Lower lobe of right lung (tissue), 2 donors: ENCODE measurements around the gene AHSG. TPM values are rescaled to one million over a fixed set of nuclear protein-coding genes. Genes with fewer than 3 reads are reported as not detected.

Experiments used
- ATAC-seq, 2 donors: fragments of 200-7000 bp; cut with Tn5 transposase; one replicate each; pipeline ENCODE4 v1.9.1; 2020 to 2022; ENCODE audit warnings: mild to moderate bottlenecking in 2 of 2, moderate library complexity in 2 of 2
- DNase-seq: peaks from one replicate; pipeline ENCODE4 v3.0.0-alpha.2; 2020
- H3K27ac ChIP-seq: fragments of 200-600 bp; one replicate; pipeline ENCODE4 v1.8.0; 2022
- H3K27me3 ChIP-seq: fragments of 200-600 bp; one replicate; pipeline ENCODE4 v1.8.0; 2022; ENCODE audit warnings: low read depth
- H3K36me3 ChIP-seq: fragments of 200-600 bp; one replicate; pipeline ENCODE4 v1.8.0; 2022; ENCODE audit warnings: mild to moderate bottlenecking
- H3K4me1 ChIP-seq: fragments of 200-600 bp; one replicate; pipeline ENCODE4 v1.8.0; 2022
- H3K4me3 ChIP-seq: fragments of 200-600 bp; one replicate; pipeline ENCODE4 v1.8.0; 2022; ENCODE audit warnings: mild to moderate bottlenecking
- H3K9me3 ChIP-seq: fragments of 200-600 bp; one replicate; pipeline ENCODE4 v1.8.0; 2022
- intact Hi-C: fragments of 100-400 bp; cut with DNase I; formaldehyde crosslinking; loops from one replicate; pipeline ENCODE4 v1.11.0; 2022
- total RNA-seq: library from RNA; stranded (reverse); fragmentation: NEBNext Ultra II Directional; extraction: Animal tissue kit (Norgen Biotek cat#: 25700); gene quantifications from one replicate; pipeline ENCODE4 v1.2.1, GENCODE V29; 2021
- TF ChIP-seq, protein P1 (sequence below): fragments of 200-600 bp; IDR thresholded peaks from one replicate; pipeline ENCODE4 v1.8.0; 2022; ENCODE audit warnings: antibody characterized with exemption, mild to moderate bottlenecking
- donor health status: DM: no; HTN: yes; CAD: no; lungs with severe emphysema.

The AHSG gene
- total RNA-seq, 1 donor from 2014 or later, result not detected

DNA sequence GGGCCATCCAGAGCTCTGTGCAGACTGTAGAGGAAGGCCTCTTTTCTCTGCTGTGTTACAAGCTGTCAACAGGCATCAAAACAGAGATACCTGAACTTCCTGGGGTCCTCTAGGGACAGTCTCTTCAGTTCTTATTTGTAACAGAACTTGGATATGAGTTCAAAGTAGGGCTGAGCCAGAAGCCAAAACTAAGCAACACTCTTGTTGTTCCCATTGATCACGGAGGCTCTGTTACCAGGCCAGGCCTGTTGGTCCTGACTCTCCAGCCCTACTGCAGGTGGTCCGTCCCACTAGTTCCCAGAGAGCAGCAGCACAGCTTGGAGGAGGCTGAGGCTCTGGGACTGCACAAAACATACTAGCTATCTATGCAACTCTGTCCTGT is 13.1 kb upstream of the AHSG start:
- Histone ChIP-seq H3K4me1 (no peaks in the 10 kb centered on the region), H3K9me3 (no peaks in the 10 kb centered on the region), H3K4me3 (no peak overlapping the region), H3K36me3 (no peaks in the 10 kb centered on the region), H3K27me3 (no peaks in the 10 kb centered on the region), H3K27ac (no peak overlapping the region)
- ATAC-seq, result no peak
- intact Hi-C loops, result no loop called here
- DNase-seq, result no peak
- TF ChIP-seq, protein P1, sequence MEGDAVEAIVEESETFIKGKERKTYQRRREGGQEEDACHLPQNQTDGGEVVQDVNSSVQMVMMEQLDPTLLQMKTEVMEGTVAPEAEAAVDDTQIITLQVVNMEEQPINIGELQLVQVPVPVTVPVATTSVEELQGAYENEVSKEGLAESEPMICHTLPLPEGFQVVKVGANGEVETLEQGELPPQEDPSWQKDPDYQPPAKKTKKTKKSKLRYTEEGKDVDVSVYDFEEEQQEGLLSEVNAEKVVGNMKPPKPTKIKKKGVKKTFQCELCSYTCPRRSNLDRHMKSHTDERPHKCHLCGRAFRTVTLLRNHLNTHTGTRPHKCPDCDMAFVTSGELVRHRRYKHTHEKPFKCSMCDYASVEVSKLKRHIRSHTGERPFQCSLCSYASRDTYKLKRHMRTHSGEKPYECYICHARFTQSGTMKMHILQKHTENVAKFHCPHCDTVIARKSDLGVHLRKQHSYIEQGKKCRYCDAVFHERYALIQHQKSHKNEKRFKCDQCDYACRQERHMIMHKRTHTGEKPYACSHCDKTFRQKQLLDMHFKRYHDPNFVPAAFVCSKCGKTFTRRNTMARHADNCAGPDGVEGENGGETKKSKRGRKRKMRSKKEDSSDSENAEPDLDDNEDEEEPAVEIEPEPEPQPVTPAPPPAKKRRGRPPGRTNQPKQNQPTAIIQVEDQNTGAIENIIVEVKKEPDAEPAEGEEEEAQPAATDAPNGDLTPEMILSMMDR, result no peak

DNA sequence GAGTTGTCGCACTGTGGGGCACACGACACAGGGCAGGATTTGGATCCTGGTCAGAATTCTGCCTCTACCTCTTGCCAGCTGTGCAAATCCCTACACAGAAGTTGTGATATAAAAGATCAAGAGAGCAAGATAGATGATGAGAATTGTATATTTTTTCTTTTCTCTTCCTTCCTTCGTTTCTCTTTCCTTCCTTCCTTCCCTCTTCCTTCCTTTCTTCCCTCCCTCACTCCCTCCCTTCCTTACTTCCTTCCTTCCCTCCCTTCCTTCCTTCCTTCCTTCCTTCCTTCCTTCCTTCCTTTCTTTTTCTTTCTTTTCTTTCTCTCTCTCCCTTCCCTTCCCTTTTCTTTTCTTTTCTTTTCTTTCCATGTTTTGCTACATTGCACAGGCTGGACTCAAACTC is 12.0 kb upstream of the AHSG start:
- intact Hi-C loops, result no loop called here
- no peak overlapping the region for H3K4me3 ChIP-seq
- TF ChIP-seq, protein P1, result no peak
- no peaks in the 10 kb centered on the region for H3K27me3 ChIP-seq
- no peak for DNase-seq
- no peaks in the 10 kb centered on the region for H3K9me3 ChIP-seq
- H3K4me1 ChIP-seq, result no peaks in the 10 kb centered on the region
- ATAC-seq, result no peak
- H3K27ac ChIP-seq, result no peak overlapping the region
- no peaks in the 10 kb centered on the region for H3K36me3 ChIP-seq

DNA sequence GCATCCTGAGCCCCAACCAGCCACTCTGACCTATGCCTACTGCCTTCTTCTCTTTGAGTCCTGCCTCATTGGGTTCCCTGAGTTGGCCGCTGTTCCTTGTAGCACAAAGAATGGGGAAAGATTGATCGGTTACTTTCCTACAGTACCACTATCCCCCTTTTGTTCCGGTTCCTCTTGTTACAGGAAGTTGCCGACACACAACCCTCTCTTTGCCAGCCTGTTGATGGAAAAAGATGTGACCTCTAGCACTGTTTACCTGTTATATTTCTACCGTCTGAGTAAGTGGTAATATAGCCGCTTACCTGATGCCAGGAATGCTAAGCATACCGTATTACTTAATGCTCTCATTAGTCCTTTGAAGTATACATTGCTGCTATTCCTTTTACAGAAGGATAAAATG is 9.7 kb upstream of the AHSG start:
- ATAC-seq (no peak), DNase-seq (no peak)
- Histone ChIP-seq H3K27ac (no peak overlapping the region), H3K4me1 (no peaks in the 10 kb centered on the region), H3K36me3 (no peaks in the 10 kb centered on the region), H3K4me3 (no peak overlapping the region), H3K9me3 (no peaks in the 10 kb centered on the region), H3K27me3 (no peaks in the 10 kb centered on the region)
- intact Hi-C loops, result no loop called here
- TF ChIP-seq, protein P1, result no peak

DNA sequence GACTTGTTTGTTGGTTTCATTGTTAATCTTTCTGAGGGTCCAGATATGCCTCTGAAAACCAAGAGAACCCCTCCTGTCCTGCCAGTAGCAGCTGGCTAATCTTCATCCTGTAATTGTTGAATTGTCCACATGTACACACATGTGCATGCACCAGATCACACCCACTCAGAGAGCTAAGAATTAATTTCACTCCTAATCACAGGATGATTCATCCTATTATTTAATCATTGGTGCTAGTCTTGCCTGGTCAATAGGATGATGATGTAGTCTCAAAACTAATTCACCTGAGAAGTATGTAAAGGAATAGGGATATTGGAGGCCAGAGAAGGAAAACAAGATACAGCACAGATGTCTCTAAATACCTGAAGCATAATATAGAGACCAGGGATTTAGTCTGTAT is 7.8 kb upstream of the AHSG start:
- DNase-seq (no peak), ATAC-seq (no peak)
- H3K4me3 ChIP-seq, result no peak overlapping the region
- no peaks in the 10 kb centered on the region for H3K36me3 ChIP-seq
- TF ChIP-seq, protein P1, result no peak
- no peak overlapping the region for H3K27ac ChIP-seq
- no peaks in the 10 kb centered on the region for H3K27me3 ChIP-seq
- no peaks in the 10 kb centered on the region for H3K4me1 ChIP-seq
- H3K9me3 ChIP-seq, result no peaks in the 10 kb centered on the region
- intact Hi-C loops, result no loop called here

DNA sequence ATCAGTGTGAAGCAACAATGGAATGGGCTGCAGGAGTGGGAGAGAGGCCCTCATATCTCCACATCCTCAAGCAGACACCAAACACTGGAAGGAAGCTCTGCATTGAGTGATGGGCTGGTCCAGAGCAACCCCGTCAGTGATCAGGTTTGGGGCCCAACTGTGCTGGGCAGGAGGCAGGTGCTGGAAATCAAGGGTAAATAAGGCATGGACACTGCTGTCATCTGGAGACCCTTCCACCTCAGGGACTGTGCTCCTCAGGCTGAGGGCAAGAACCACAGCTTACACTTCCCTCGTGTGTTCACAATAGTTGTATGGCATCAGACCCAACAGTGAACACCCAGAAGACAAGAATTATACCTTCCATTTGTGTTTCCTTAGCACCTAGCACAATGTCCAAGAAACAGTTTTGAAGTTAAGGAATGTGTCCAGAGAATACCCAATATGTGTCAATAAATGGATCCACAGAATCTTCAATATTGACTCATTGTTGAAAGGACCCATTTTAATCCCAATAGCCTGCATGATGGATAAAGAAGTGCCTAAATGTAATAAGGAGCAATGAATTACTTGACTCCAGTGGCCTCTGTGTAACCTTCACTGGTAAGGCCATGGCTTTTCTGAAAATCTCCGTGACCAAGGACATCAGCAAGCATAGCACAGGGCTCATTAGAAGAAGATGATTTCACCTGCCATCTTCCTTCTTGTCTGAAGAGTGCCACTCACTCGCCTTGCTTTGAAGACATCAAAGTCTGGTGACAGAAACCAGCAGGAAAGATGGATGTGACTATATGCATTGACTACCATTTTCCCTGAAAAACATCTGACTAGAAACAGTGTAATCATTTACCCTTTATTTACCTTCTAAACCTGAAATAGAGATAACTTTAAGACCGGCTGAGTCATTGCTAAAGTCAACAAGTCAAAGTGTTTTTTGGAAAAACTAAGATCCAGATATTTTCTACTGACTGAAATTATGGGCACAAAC is 7.0 kb upstream of the AHSG start:
- H3K9me3 ChIP-seq, result no peaks in the 10 kb centered on the region
- H3K4me3 ChIP-seq, result no peak overlapping the region
- ATAC-seq (no peak), DNase-seq (no peak)
- intact Hi-C loops, result no loop called here
- no peaks in the 10 kb centered on the region for H3K27me3 ChIP-seq
- H3K27ac ChIP-seq, result no peak overlapping the region
- no peaks in the 10 kb centered on the region for H3K36me3 ChIP-seq
- no peaks in the 10 kb centered on the region for H3K4me1 ChIP-seq
- TF ChIP-seq, protein P1, result no peak
